Islet of Langerhans (tissue), 1 donor: ENCODE data around the gene BPIFB2.
"Not testable (repeated sequence)": the region's sequence is repeated elsewhere in the genome, so short reads cannot be mapped to it uniquely, and the experiment has no call there.

Experiments
- FAIRE-seq: peaks from one replicate; lab custom pipeline; 2011; peaks lifted over from hg19 to GRCh38; lab: Jason Lieb, UNC

Gene BPIFB2

DNA sequence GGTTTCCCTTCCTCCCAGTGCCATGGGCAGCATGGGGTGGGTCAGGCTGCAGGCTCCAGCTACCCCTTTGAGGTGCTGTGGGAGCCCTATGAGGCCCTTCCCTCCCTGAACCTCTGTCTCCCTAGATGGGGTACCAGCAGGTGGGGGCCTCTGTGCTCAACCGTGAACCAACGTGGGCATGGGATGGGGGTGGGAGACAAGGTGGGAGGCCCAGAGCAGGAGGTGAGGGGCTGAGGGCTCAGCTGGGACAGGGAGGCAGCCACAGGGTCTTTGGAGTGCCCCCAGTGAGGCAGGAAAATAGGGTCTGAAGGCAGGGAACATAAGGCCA, 36.6 kb upstream of the BPIFB2 start:
- FAIRE-seq = no peak

- FAIRE-seq = no peak
These were observed 35.8 kb upstream of the BPIFB2 start for GRCh38 chr20:32971703-32972161.

DNA sequence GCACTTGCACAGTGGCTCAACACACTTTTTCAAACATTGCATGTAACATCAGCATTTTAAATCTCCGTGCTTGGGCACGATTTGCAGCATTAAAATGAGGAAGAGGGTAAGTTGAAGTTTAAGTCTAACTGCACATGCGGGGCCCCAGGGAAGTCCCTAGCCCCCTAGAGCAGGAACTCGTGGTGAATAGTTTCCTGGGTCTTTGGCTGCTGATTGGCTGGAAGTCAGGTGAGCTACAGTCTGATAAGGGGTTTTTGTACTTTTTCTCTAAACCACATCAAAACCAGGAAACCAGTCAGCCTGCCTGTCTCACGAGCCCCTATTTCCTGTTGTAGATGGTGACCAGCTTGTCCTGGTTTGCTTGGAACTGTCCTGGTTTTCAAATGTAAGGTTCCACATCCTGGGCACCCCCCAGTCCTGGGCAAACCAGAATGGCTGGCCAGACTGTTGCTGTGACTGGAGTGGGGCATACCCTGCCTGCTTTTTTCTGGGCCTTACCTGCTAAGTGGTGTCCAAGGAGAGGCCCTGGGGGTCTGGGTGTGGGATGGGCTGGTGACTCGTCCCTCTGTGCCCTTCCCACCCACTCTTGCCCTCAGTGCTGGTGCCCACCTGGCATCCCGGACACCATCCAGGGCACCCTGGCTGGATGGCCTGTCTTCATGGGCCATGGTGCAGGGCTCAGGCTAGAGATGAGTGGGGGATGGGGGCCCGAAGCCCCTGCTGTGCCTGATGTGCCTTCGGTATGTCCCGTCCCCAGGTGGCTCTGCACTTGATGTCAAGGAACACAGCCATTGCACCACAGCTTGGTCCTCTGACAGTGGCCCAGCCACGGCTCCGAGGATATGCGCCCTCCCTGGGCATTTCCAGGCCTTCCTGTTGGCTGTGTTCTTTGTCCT, 35.1 kb upstream of the BPIFB2 start:
- FAIRE-seq = no peak

DNA sequence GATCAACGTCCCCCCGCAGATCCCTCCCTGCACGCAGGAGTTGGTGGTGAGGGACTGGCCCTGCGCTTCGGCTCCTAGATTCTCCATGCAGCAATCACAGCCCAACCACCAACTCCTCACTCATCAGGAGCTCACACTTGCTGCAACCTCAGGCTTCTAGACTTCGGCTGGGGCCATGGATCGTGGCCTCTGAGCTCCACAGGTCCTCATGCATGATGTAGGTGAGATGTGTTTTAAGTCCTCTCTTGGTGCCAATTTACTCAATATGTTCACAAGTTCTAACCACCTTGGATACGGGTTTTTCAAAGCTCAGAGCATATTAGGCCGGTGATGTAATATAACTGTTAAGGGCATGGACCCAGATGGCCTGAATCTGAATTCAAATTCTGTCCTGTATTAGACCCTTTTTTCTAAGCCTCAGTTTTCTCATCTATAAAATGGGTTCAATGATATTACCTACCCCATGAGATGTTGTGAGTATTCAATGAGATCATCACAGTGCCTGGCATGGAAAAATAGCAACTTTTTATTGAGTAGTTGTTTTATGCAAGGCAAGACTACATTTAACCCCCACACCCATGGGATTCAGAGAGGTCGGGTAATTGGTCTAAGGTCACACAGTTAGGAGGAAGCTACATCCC, 34.3 kb upstream of the BPIFB2 start:
- no peak for FAIRE-seq

GRCh38 chr20:32974204-32975064, 33.1 kb upstream of the BPIFB2 start:
- not testable (repeated sequence) for FAIRE-seq

DNA sequence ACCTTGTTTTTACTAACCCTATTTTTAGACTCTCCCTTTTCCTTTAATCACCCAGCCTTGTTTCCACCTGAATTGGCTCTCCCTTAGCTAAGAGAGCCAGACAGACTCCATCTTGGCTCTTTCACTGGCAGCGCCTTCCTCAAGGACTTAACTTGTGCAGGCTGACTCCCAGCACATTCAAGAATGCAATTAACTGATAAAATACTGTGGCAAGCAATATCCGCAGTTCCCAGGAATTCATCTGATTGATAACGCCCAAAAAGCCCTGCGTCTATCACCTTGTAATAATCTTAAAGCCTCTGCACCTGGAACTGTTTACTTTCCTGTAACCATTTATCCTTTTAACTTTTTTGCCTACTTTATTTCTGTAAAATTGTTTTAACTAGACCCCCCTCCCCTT, 32.4 kb upstream of the BPIFB2 start:
- FAIRE-seq = not testable (repeated sequence)

- no peak for FAIRE-seq
These were observed 31.5 kb upstream of the BPIFB2 start for GRCh38 chr20:32975698-32976674.

- FAIRE-seq = no peak
These were observed 30.8 kb upstream of the BPIFB2 start for GRCh38 chr20:32976746-32977145.

GRCh38 chr20:32977281-32978008, 30.1 kb upstream of the BPIFB2 start:
- FAIRE-seq = no peak

DNA sequence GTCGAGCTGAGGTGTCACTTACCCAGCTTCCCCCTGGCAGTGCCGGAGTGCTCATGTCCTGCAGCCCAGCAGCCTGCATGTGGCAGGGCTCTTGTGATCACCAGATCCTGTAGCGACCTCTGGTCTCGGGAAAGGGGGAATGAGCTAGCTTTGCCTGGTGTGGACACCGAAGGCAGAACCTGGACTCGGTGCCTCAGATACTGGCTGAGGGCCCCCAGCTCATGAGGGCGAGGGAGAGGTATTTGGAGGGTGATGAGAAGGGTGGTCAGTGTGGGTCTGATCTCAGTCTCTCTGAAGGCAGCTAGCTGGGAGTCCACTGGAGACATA, 29.5 kb upstream of the BPIFB2 start:
- no peak for FAIRE-seq

DNA sequence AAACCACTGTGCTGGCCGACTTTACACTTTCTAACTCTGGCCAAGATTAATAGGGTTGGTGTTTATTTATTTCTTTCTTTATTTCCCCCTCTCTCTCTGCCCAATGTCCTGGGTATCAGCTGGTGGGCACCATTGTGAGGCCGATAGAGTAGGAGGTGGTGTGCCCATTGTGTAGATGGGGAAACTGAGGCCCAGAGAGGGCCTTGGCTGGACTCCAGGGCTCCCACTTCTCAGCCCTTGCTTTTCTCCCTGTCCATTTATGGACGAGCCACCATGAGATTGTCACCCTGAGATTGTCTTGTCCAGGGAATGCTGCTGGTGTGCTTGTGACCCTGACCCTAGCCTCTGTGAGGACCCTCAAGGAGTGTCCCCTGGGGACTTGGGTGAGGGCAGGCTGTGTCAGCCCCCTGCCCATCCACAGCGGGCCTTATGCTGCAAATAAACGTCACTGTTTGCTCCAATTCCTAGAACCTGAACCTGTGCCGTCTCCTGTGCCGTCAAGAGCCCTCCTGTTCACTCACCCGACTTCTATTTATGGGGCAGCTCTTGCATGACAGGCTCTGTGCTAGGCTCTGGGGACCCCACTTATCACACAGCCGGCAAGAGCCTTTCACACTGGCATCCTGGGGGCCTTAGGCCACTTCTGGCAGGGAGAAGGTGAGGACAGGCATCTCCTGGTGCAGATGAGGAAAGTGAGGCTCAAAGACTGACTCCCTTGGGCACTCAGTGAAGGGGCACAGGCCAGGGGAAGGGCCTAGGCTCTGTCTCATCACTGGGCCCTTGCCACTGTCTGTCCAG, 28.1 kb upstream of the BPIFB2 start:
- no peak for FAIRE-seq

DNA sequence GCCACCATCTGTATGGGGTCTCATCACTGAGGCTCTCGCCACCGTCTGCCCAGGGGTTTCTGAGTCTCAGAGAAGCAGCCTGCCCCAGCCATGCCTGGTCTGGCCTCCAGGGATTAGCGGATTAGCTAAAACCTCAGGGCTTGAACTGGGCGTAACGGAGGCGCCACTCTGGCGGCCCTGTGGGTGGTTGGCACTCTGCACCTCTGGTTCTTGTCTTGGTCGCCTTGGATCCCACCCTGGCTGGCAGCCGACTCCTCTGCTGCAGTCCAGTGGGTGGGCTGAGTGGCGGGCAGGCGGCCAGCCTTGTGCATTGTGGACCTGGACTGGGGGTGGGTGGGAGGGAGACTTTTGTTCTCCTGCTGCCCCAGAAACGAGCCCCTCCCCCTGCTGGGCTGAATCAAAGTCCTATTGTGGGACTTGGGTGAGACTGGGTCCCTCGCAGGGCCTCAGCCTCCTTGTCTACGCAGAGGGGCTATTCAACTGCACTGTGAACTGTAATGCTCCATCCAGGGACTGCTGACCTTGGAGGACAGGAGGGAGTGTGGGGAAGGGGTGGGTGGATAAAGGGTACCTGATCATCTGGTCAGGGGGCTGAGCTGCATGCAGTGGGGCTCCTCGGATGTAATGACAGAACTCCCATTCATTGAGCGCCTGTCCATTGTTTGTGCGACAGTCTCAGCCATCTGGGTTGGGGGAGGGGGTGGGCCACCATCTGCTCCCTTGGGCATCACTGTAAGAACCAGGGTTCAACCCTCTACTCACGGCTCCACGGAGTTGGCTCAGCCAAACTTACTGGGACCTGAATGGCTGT, 27.2 kb upstream of the BPIFB2 start:
- no peak for FAIRE-seq

GRCh38 chr20:32980990-32981389, 26.5 kb upstream of the BPIFB2 start:
- FAIRE-seq = no peak

DNA sequence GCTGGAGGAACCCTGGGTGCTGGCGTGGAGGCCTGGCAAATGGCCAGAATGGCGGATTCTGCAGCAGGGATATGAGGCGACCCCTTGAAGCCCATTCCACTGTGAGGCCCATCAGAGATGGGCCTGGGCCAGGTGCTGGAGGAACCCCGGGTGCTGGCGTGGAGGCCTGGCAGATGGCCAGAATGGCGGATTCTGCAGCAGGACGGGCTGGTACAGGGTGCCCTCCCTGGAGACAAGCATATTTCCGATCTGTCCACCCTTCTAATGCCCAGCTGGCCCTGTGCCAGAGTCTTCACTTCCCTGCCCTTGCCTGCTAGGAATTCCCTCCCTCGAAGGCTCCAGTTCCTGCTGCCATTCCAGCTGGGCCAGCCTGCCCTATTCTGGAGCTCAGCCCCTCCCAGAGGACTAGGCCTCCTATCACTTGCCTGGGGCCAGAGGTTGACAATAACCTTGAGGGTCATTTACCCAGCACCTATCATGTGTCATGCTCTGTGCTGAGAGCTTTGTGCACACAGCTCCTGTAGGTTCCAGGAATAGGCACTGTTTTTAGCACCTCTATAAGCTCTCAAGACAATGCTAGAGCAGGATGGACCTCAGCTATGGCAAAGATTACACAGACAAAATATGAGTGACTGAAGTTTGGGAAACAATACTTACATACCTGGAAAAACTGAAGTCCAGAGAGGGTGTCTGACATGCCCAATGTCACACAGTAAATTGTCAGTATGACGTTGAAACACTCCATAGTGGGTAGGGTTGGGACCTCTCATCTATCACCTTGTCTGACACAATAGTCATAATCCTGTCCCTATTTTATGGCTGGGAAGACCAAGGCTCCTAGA, 24.7 kb upstream of the BPIFB2 start:
- FAIRE-seq = no peak

- FAIRE-seq = no peak
These were observed 23.9 kb upstream of the BPIFB2 start for GRCh38 chr20:32983459-32984112.

DNA sequence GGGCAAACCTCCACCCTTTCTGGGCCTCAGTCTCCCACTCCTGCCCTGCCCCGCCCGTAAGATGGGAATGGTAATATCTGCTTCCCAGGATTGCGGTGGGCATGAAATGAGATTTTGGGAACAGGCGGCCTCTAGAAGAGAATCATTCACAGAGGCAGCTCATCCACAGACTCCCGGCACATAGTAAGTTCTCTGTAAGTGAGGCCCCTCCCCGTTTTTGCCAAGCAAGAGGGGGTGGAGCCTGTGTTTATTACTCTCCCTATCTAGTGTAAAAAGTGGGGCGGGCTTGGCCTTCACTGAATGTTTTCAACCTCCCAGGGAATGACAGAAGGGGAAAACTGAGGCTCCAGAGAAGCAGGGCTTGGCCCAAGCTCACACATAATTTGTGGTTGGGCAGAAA, 23.3 kb upstream of the BPIFB2 start:
- no peak for FAIRE-seq

GRCh38 chr20:32984631-32985354, 22.7 kb upstream of the BPIFB2 start:
- FAIRE-seq = no peak
